HepG2 (cell line): ENCODE measurements around the gene MTHFD2L. TPM values are rescaled to one million over a fixed set of nuclear protein-coding genes. Genes with fewer than 3 reads are reported as not detected.

ENCODE experiments used
- ATAC-seq: fragments of 200-7000 bp; cut with Tn5 transposase; 3 replicates; pipeline ENCODE4 v1.9.1; 2020; ENCODE audit warnings: mild to moderate bottlenecking, moderate library complexity
- BruUV-seq: library from RNA; stranded (reverse); fragments of 400-500 nt; replicated peaks from 2 replicates; lab custom pipeline; 2021; lab: Mats Ljungman, UMichigan
- CTCF ChIA-PET: fragments of 300-600 bp; formaldehyde crosslinking; extraction: SDS; loops from one replicate; lab custom pipeline; 2021; ENCODE audit warnings: low total read pairs, inconsistent platforms, low intra/inter-chr PET ratio; lab: Yijun Ruan, JAX
- POLR2A ChIA-PET: fragments of 350-600 bp; sonication (Branson Sonifier 250); formaldehyde crosslinking; loops from one replicate; lab custom pipeline; 2020; ENCODE audit warnings: antibody characterized with exemption, inconsistent platforms; lab: Yijun Ruan, JAX
- DNase-seq: peaks from one replicate; pipeline ENCODE4 v3.0.0-alpha.2; 2015; ENCODE audit warnings: low spot score
- FAIRE-seq: peaks from 3 replicates; lab custom pipeline; 2011; peaks lifted over from hg19 to GRCh38; lab: Jason Lieb, UNC
- H2AFZ ChIP-seq: one replicate; pipeline ENCODE4 v1.6.1; 2011; ENCODE audit warnings: low read length, inconsistent platforms
- H3K27ac ChIP-seq: fragments of 300-600 bp; 3 replicates; pipeline ENCODE4 v1.8.0; 2011; ENCODE audit warnings: mixed run types, mild to moderate bottlenecking, mixed read lengths, low read length, inconsistent platforms; ENCODE audit not compliant: insufficient read depth; ENCODE audit errors: extremely low read length
- H3K27me3 ChIP-seq, 2 experiments: fragments of 200-600 bp in 1 of 2; 2 replicates in 1 of 2; 3 replicates in 1 of 2; pipeline versions ENCODE4 v1.6.0 to v1.8.0; 2011; ENCODE audit warnings: low read length in 2 of 2, mild to moderate bottlenecking in 2 of 2, moderate library complexity in 2 of 2, inconsistent platforms in 1 of 2; ENCODE audit not compliant: insufficient read depth in 2 of 2, control insufficient read depth in 1 of 2
- H3K36me3 ChIP-seq, 2 experiments: fragments of 200-600 bp in 1 of 2; replicated peaks in 1 of 2; 2 replicates in 1 of 2; 3 replicates in 1 of 2; pipeline versions ENCODE4 v1.5.1 to v1.8.0; 2011; ENCODE audit warnings: low read length in 2 of 2, inconsistent platforms in 1 of 2; ENCODE audit not compliant: insufficient read depth in 2 of 2, control insufficient read depth in 1 of 2
- H3K4me1 ChIP-seq: 2 replicates; pipeline ENCODE4 v1.5.1; 2012; ENCODE audit warnings: low read length, inconsistent platforms; ENCODE audit not compliant: insufficient read depth
- H3K4me2 ChIP-seq: 2 replicates; pipeline ENCODE4 v1.6.0; 2011; ENCODE audit warnings: low read depth, low read length, inconsistent platforms
- H3K4me3 ChIP-seq, 3 experiments: fragments of 200-600 bp in 1 of 3; sonication (generic), shearing (Covaris generic) in 1 of 3; replicated peaks in 1 of 3; 2 replicates each; pipeline ENCODE4 v1.5.1; 2011 to 2016; ENCODE audit warnings: low read length in 3 of 3, inconsistent platforms in 2 of 3, low read depth in 2 of 3, mild to moderate bottlenecking in 2 of 3, control low read depth in 1 of 3, mixed read lengths in 1 of 3; ENCODE audit not compliant: insufficient read depth in 1 of 3
- H3K79me2 ChIP-seq: one replicate; pipeline ENCODE4 v1.6.1; 2011; ENCODE audit warnings: low read length, inconsistent platforms; ENCODE audit not compliant: insufficient read depth
- H3K9ac ChIP-seq: 2 replicates; pipeline ENCODE4 v1.6.0; 2011; ENCODE audit warnings: mild to moderate bottlenecking, low read depth, low read length, inconsistent platforms; ENCODE audit not compliant: insufficient read depth
- H3K9me3 ChIP-seq: 2 replicates; pipeline ENCODE4 v1.5.1; 2012; ENCODE audit warnings: mild to moderate bottlenecking, low read length
- H4K20me1 ChIP-seq: 2 replicates; pipeline ENCODE4 v1.6.0; 2011; ENCODE audit warnings: inconsistent platforms, mild to moderate bottlenecking, low read length, moderate library complexity; ENCODE audit not compliant: insufficient read depth
- BHLHE40 ChIP-seq: IDR thresholded peaks from 2 replicates; pipeline ENCODE4 v1.6.1; 2011; ENCODE audit warnings: low read length, improper control_type of control experiment
- ELK4 ChIP-seq: sonication (generic); formaldehyde crosslinking; IDR thresholded peaks from 2 replicates; pipeline ENCODE4 v1.9.0; 2021; ENCODE audit warnings: missing genetic modification reagents, borderline replicate concordance
- GATAD2A ChIP-seq: IDR thresholded peaks from 2 replicates; pipeline ENCODE4 v1.6.1; 2016
- PHF20 ChIP-seq: sonication (generic); formaldehyde crosslinking; IDR thresholded peaks from 2 replicates; pipeline ENCODE4 v1.5.0; 2020; ENCODE audit warnings: mild to moderate bottlenecking, missing genetic modification reagents
- XBP1 ChIP-seq: sonication (generic); formaldehyde crosslinking; IDR thresholded peaks from 2 replicates; pipeline ENCODE4 v1.5.0; 2020; ENCODE audit warnings: missing genetic modification reagents
- ZNF142 ChIP-seq: sonication (generic); formaldehyde crosslinking; IDR thresholded peaks from 2 replicates; pipeline ENCODE4 v1.4.0; 2020; ENCODE audit warnings: missing genetic modification reagents
- ZNF20 ChIP-seq: sonication (generic); formaldehyde crosslinking; IDR thresholded peaks from 2 replicates; pipeline ENCODE4 v1.4.0; 2020; ENCODE audit warnings: mild to moderate bottlenecking, moderate library complexity, missing genetic modification reagents
- ZNF567 ChIP-seq: sonication (generic); formaldehyde crosslinking; IDR thresholded peaks from 2 replicates; pipeline ENCODE4 v1.8.1; 2023; ENCODE audit warnings: mild to moderate bottlenecking, missing genetic modification reagents, borderline replicate concordance
- ZNF574 ChIP-seq: sonication (generic); formaldehyde crosslinking; IDR thresholded peaks from 2 replicates; pipeline ENCODE4 v1.4.0; 2020; ENCODE audit warnings: missing genetic modification reagents
- ZNF878 ChIP-seq: sonication (generic); formaldehyde crosslinking; IDR thresholded peaks from 2 replicates; pipeline ENCODE4 v1.8.1; 2023; ENCODE audit warnings: mild to moderate bottlenecking, missing genetic modification reagents, moderate library complexity
- WGBS: methylation state at CpG from one replicate; pipeline ENCODE4 v1.1.6; 2017; ENCODE audit warnings: low lambda C conversion rate; 5-methylcytosine and 5-hydroxymethylcytosine counted together
- in situ Hi-C: cut with HindIII; loops from 2 replicates; pipeline ENCODE4 v1.10.0; 2017; ENCODE audit warnings: low pct_unique_long_range_greater_than_20kb; ENCODE audit not compliant: extremely low pct_ligation_motif_present
- intact Hi-C: fragments of 100-400 bp; cut with micrococcal nuclease; formaldehyde crosslinking; loops from one replicate; pipeline ENCODE4 v1.10.0; 2022; ENCODE audit not compliant: unreplicated experiment
- polyA plus RNA-seq, 8 experiments: library from polyadenylated mRNA; depleted of rRNA in 3 of 8; stranded (reverse) in 7 of 8; unstranded in 1 of 8; fragments of >200 nt; fragmentation: Illumina TruSeq in 4 of 8; extraction: Trizol in 4 of 8; gene quantifications; 2 replicates each; pipeline versions ENCODE4 v1.2.1 to v1.2.3, GENCODE V29; 2011 to 2016; ENCODE audit warnings: low read depth in 4 of 8, missing spikeins in 1 of 8, mixed read lengths in 1 of 8; ENCODE audit not compliant: insufficient read depth in 1 of 8
- total RNA-seq, 5 experiments: library from RNA; depleted of rRNA; stranded (reverse); fragments of >200 nt; fragmentation: Illumina TruSeq; extraction: Trizol; gene quantifications; 2 replicates each; pipeline ENCODE4 v1.2.3, GENCODE V29; 2016; ENCODE audit warnings: low read depth in 1 of 5

MTHFD2L gene
- total and polyA plus RNA-seq, 2 of the 13 experiments (the other 11 are each of a cell fraction or from before 2014, with no cell fraction given), result 10.5 to 14.9 TPM

- Histone ChIP-seq H2AFZ (no peak overlapping the region), H4K20me1 (peaks cover 15% of the 10 kb centered on the region), H3K36me3 (no peaks in the 10 kb centered on the region), H3K4me3 (no peak overlapping the region), H3K4me2 (no peak overlapping the region), H3K27me3 (peaks cover 0 to 23% of the 10 kb centered on the region in 2 experiments; a peak in 3 of 5 replicates), H3K27ac (no peak overlapping the region), H3K4me1 (peaks cover 20% of the 10 kb centered on the region), H3K79me2 (no peaks in the 10 kb centered on the region), H3K9ac (no peak overlapping the region), H3K9me3 (no peaks in the 10 kb centered on the region)
- DNase-seq (no peak), ATAC-seq (no peak), FAIRE-seq (no peak)
- ChIA-PET CTCF (no interaction called here), POLR2A (no interaction called here)
- 94% methylated on average over 3 of the region's 3 CpGs for WGBS
- BruUV-seq, result no TSS peak
- intact Hi-C loops (no loop called here), in situ Hi-C loops (no loop called here)
- TF ChIP-seq GATAD2A (CRISPR knock-in tag), result no peak
- TF ChIP-seq ZNF574, result no peak
- TF ChIP-seq BHLHE40, result no peak
- TF ChIP-seq ZNF142 (CRISPR knock-in tag), result no peak
- no peak for TF ChIP-seq XBP1 (CRISPR knock-in tag)
- TF ChIP-seq ZNF567 (CRISPR knock-in tag), result no peak
- TF ChIP-seq ELK4 (CRISPR knock-in tag), result no peak
- TF ChIP-seq PHF20 (CRISPR knock-in tag), result no peak
- TF ChIP-seq ZNF878 (CRISPR knock-in tag), result no peak
- TF ChIP-seq ZNF20 (CRISPR knock-in tag), result no peak
- TF ChIP-seq, all 625 proteins: peak for 0
Observed at GRCh38 chr4:74203467-74203866, 45.5 kb downstream of the MTHFD2L start.
